Measurements from ENCODE around the gene TSC1. TPM values are rescaled to one million over a fixed set of nuclear protein-coding genes. Genes with fewer than 3 reads are reported as not detected.

Gene TSC1
- polyA plus RNA-seq, 1 experiment: 45.2 TPM

DNA sequence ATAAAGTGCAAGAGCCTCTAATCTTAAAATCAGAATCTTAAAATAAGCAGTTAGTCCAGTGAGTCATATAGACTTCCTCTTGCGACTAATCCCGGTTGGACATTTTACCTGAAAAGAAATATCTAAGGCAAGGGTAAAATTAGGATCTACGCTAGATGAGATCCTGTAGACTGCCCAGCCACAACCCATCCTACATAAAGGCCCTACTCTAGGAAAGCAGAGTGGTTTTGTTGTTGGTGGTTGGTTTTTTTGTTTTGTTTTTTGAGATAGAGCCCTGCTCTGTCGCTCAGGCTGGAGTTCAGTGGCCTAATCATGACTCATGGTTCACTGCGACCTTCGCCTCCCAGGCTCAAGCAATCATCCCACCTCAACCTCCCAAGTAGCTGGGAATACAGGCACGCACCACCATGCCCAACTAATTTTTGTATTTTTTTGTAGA lies 6.9 kb downstream of the TSC1 start:
- TF ChIP-seq, protein P1, sequence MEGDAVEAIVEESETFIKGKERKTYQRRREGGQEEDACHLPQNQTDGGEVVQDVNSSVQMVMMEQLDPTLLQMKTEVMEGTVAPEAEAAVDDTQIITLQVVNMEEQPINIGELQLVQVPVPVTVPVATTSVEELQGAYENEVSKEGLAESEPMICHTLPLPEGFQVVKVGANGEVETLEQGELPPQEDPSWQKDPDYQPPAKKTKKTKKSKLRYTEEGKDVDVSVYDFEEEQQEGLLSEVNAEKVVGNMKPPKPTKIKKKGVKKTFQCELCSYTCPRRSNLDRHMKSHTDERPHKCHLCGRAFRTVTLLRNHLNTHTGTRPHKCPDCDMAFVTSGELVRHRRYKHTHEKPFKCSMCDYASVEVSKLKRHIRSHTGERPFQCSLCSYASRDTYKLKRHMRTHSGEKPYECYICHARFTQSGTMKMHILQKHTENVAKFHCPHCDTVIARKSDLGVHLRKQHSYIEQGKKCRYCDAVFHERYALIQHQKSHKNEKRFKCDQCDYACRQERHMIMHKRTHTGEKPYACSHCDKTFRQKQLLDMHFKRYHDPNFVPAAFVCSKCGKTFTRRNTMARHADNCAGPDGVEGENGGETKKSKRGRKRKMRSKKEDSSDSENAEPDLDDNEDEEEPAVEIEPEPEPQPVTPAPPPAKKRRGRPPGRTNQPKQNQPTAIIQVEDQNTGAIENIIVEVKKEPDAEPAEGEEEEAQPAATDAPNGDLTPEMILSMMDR (IDR thresholded peaks at IDR 0.05; ENCODE audit: insufficient read depth, low read depth, low read length): no peak
- H3K36me3 ChIP-seq (ENCODE audit: control insufficient read depth, insufficient read depth, low read length): no peaks in the 10 kb centered on the region; the same call in 1 of the 2 replicates
- H3K4me3 ChIP-seq (ENCODE audit: low read depth, low read length): no peak overlapping the region
- CTCF ChIA-PET: no interaction called here
- H3K27me3 ChIP-seq (ENCODE audit: control insufficient read depth, insufficient read depth, low read length): no peaks in the 10 kb centered on the region
- no peak for DNase-seq (ENCODE audit: low read depth)
- POLR2A ChIA-PET: no interaction called here

DNA sequence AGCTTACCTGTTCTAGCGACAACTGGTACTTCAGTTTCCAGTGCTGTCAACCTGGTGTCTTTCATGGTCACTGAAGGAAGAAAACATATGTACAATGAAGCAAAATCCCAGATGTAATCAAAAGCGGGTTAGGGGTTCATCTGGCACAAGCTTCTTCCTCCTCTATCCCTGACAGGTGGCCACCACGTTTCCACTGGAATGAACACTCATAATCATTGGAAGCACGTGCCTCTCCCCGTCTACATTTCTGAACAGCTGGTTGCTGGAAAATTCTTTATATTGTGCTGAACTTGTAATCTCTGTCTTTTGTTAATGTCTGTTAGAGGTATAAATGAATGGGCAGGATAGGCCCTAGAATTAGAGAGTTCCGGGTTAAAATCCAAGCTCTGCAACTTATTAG lies 9.4 kb downstream of the TSC1 start:
- Histone ChIP-seq H3K4me3 (ENCODE audit: low read depth, low read length) (no peak overlapping the region), H3K27me3 (ENCODE audit: control insufficient read depth, insufficient read depth, low read length) (no peaks in the 10 kb centered on the region), H3K36me3 (ENCODE audit: control insufficient read depth, insufficient read depth, low read length) (no peaks in the 10 kb centered on the region; the same call in 1 of the 2 replicates)
- TF ChIP-seq, protein P1 (IDR thresholded peaks at IDR 0.05; ENCODE audit: insufficient read depth, low read depth, low read length): no peak
- DNase-seq (ENCODE audit: low read depth): no peak
- ChIA-PET CTCF (interaction anchor here (0.9 to 2.5 kb wide), 4 partner anchors 8 to 36 kb away, joined by 3 to 12 read pairs (median 4); no protein-coding TSS in a partner anchor), POLR2A (no interaction called here)

DNA sequence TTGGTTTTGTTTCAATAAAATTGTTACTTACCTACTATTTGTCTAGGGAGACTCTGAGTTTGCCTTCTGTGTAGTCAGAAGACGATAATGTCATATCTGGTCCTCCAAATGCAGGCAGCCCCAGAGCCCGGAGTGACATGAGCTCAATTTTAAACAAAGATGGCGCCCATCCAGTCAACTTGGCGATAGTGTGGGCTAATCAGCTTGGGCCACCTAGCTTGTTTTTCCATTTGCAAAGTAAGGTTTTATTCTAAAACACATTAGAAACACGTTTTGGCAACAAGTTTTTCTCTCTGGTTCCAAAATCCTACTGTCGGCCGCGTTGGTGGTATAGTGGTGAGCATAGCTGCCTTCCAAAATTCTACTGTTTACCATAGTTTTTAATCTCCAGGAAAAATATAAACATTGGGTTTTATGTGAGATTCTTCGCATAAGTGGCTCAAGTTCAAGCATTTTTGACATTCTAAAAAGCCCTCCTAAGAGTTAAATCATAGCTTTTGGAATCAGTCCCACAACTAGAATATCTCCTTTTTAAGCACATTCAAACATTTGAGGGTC lies 13.2 kb downstream of the TSC1 start:
- ChIA-PET POLR2A (no interaction called here), CTCF (interaction anchor here (0.6 to 0.8 kb wide), 3 partner anchors 16 to 556 kb away, joined by 3 to 4 read pairs (median 4); no protein-coding TSS in a partner anchor)
- no peak for DNase-seq (ENCODE audit: low read depth)
- TF ChIP-seq, protein P1 (IDR thresholded peaks at IDR 0.05; ENCODE audit: insufficient read depth, low read depth, low read length): no peak
- Histone ChIP-seq H3K27me3 (ENCODE audit: control insufficient read depth, insufficient read depth, low read length) (no peaks in the 10 kb centered on the region), H3K4me3 (ENCODE audit: low read depth, low read length) (no peak overlapping the region), H3K36me3 (ENCODE audit: control insufficient read depth, insufficient read depth, low read length) (peaks cover 4% of the 10 kb centered on the region)

DNA sequence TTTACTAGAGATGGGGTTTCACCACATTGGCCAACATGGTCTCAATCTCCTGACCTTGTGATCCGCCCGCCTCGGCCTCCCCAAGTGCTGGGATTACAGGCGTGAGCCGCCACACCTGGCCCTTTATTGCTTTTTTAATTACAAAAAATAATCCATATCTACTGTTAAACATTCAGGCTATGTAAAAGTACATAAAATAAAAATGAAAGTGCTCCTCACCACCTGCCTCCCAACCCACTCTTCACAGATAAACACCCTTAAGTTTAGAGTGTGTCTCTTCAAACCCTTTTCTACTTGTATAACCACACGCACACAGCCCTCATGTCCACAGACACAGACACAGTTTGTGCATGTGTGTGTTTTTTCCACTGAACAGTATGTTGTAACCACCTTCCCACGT lies 16.7 kb downstream of the TSC1 start:
- DNase-seq (ENCODE audit: low read depth): no peak
- CTCF ChIA-PET: interaction anchor here (1.0 to 3.2 kb wide), 2 partner anchors 26 to 44 kb away, joined by 3 to 13 read pairs; no protein-coding TSS in a partner anchor
- Histone ChIP-seq H3K27me3 (ENCODE audit: control insufficient read depth, insufficient read depth, low read length) (no peaks in the 10 kb centered on the region), H3K36me3 (ENCODE audit: control insufficient read depth, insufficient read depth, low read length) (peaks cover 11% of the 10 kb centered on the region), H3K4me3 (ENCODE audit: low read depth, low read length) (no peak overlapping the region)
- TF ChIP-seq, protein P1 (IDR thresholded peaks at IDR 0.05; ENCODE audit: insufficient read depth, low read depth, low read length): no peak
- POLR2A ChIA-PET: no interaction called here

DNA sequence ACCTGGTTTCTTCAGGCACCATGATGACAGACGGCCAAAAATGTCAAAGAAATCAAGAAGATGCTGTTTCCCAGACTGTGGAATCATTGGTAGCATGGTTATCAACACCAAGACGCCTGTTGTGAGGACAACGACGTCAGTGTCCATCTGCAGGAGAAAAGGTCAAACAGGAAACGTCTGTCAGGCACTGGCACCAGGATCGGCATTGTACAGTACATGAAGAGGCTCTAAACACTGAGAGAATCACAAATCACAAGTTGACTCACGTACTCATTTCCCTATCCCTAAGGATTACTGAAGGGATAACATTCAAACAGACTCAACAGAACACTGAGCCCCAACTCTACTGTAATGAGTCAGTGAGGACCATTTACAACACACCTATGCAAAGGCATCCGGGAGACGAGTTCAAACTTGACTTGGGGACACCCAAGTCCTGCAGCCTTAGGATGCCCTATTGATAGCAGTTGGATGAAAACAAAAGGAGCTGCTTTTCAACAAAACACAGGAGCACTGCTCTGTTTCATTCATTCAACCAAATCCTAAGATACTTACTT lies 21.0 kb downstream of the TSC1 start:
- H3K27me3 ChIP-seq (ENCODE audit: control insufficient read depth, insufficient read depth, low read length): no peaks in the 10 kb centered on the region
- ChIA-PET POLR2A (no interaction called here), CTCF (interaction anchor here (0.6 to 1.2 kb wide), 2 partner anchors 21 to 655 kb away, joined by 3 to 4 read pairs; no protein-coding TSS in a partner anchor)
- H3K36me3 ChIP-seq (ENCODE audit: control insufficient read depth, insufficient read depth, low read length): peaks cover 24% of the 10 kb centered on the region
- TF ChIP-seq, protein P1 (IDR thresholded peaks at IDR 0.05; ENCODE audit: insufficient read depth, low read depth, low read length): no peak
- H3K4me3 ChIP-seq (ENCODE audit: low read depth, low read length): no peak overlapping the region
- no peak for DNase-seq (ENCODE audit: low read depth)

All from BJ (cell line).